Endothelial cell of umbilical vein (primary cell): ENCODE results near the gene RYR2. TPM values are rescaled to one million over a fixed set of nuclear protein-coding genes. Genes with fewer than 3 reads are reported as not detected.

Experiments
- BruUV-seq: library from RNA; stranded (reverse); fragments of 400-500 nt; replicated peaks from 2 replicates; lab custom pipeline; 2021; lab: Mats Ljungman, UMichigan
- CTCF ChIA-PET: fragments of 300-600, 350-600 bp; sonication (Branson Sonifier 250); formaldehyde crosslinking; loops from one replicate; lab custom pipeline; 2021; ENCODE audit warnings: antibody characterized with exemption, inconsistent platforms; lab: Charles Lee
- POLR2A ChIA-PET: fragments of 300-600, 350-600 bp; sonication (Branson Sonifier 250); formaldehyde crosslinking; loops from one replicate; lab custom pipeline; 2021; ENCODE audit warnings: antibody characterized with exemption, inconsistent platforms; lab: Charles Lee
- DNase-seq: peaks from one replicate; pipeline ENCODE4 v3.0.0-alpha.2; 2011; ENCODE audit warnings: low read depth, low spot score
- FAIRE-seq: peaks from 2 replicates; lab custom pipeline; 2011; peaks lifted over from hg19 to GRCh38; lab: Jason Lieb, UNC
- H2AFZ ChIP-seq: 2 replicates; pipeline ENCODE4 v1.6.0; 2012; ENCODE audit warnings: low read depth, low read length, control low read depth, inconsistent platforms
- H3K27ac ChIP-seq: 2 replicates; pipeline ENCODE4 v1.5.1; 2011; ENCODE audit warnings: low read depth, mild to moderate bottlenecking, control low read depth, low read length, moderate library complexity; ENCODE audit not compliant: insufficient read depth
- H3K27me3 ChIP-seq, 2 experiments: 2 replicates each; pipeline versions ENCODE4 v1.6.0 to v1.6.1; 2011; ENCODE audit warnings: low read length in 2 of 2, mixed read lengths in 1 of 2; ENCODE audit not compliant: control insufficient read depth in 2 of 2, insufficient read depth in 2 of 2
- H3K36me3 ChIP-seq, 2 experiments: 2 replicates in 1 of 2; 3 replicates in 1 of 2; pipeline ENCODE4 v1.5.1; 2011; ENCODE audit warnings: low read length in 2 of 2, mild to moderate bottlenecking in 1 of 2, moderate library complexity in 1 of 2; ENCODE audit not compliant: control insufficient read depth in 2 of 2, insufficient read depth in 2 of 2; ENCODE audit errors: extremely low read depth in 1 of 2
- H3K4me1 ChIP-seq: 3 replicates; pipeline ENCODE4 v1.5.1; 2011; ENCODE audit warnings: mild to moderate bottlenecking, low read length; ENCODE audit not compliant: control insufficient read depth, insufficient read depth; ENCODE audit errors: extremely low read depth
- H3K4me2 ChIP-seq: 2 replicates; pipeline ENCODE4 v1.6.1; 2011; ENCODE audit warnings: low read length, control low read depth, mixed read lengths; ENCODE audit not compliant: insufficient read depth
- H3K4me3 ChIP-seq, 3 experiments: fragments of 200-600 bp in 1 of 3; sonication (generic), shearing (Covaris generic) in 1 of 3; replicated peaks in 1 of 3; 2 replicates each; pipeline ENCODE4 v1.5.1; 2011 to 2016; ENCODE audit warnings: control low read depth in 3 of 3, low read length in 3 of 3, mild to moderate bottlenecking in 2 of 3, inconsistent platforms in 1 of 3, low read depth in 1 of 3, moderate library complexity in 1 of 3; ENCODE audit not compliant: insufficient read depth in 1 of 3
- H3K79me2 ChIP-seq: 2 replicates; pipeline ENCODE4 v1.6.0; 2012; ENCODE audit warnings: low read length, inconsistent platforms; ENCODE audit not compliant: control insufficient read depth, insufficient read depth
- H3K9ac ChIP-seq: replicated peaks from 2 replicates; pipeline ENCODE3; 2011; ENCODE audit warnings: low read length, control low read depth; ENCODE audit not compliant: insufficient read depth; ENCODE audit errors: extremely low read depth
- H3K9me1 ChIP-seq: replicated peaks from 3 replicates; pipeline ENCODE4 v1.6.0; 2011; ENCODE audit warnings: mild to moderate bottlenecking, low read length; ENCODE audit not compliant: control insufficient read depth, insufficient read depth; ENCODE audit errors: extremely low read depth
- H3K9me3 ChIP-seq: replicated peaks from 2 replicates; pipeline ENCODE4 v1.5.1; 2012; ENCODE audit warnings: low read length, inconsistent platforms; ENCODE audit not compliant: control insufficient read depth, insufficient read depth
- H4K20me1 ChIP-seq: replicated peaks from 2 replicates; pipeline ENCODE3; 2011; ENCODE audit warnings: mild to moderate bottlenecking, low read length; ENCODE audit not compliant: control insufficient read depth, insufficient read depth; ENCODE audit errors: extremely low read depth
- EZH2 ChIP-seq: IDR thresholded peaks from 2 replicates; pipeline ENCODE4 v1.6.1; 2012; ENCODE audit warnings: borderline replicate concordance, low read depth, mild to moderate bottlenecking, moderate library complexity, low read length, inconsistent platforms; ENCODE audit not compliant: severe bottlenecking
- FOS ChIP-seq: IDR thresholded peaks from 2 replicates; pipeline ENCODE4 v1.6.1; 2011; ENCODE audit warnings: mild to moderate bottlenecking, low read length, moderate library complexity, borderline replicate concordance; ENCODE audit not compliant: insufficient read depth
- GATA2 ChIP-seq: IDR thresholded peaks from 2 replicates; pipeline ENCODE4 v1.7.0; 2011; ENCODE audit warnings: low read depth, mild to moderate bottlenecking, moderate library complexity, mixed read lengths, low read length; ENCODE audit not compliant: insufficient read length, insufficient read depth
- JUN ChIP-seq: IDR thresholded peaks from 2 replicates; pipeline ENCODE4 v1.6.1; 2011; ENCODE audit warnings: borderline replicate concordance, low read depth; ENCODE audit not compliant: insufficient read length, insufficient read depth
- MYC ChIP-seq: IDR thresholded peaks from one replicate; pipeline ENCODE4 v1.6.1; 2011; ENCODE audit warnings: mild to moderate bottlenecking, low read depth, low read length
- POLR2A ChIP-seq: IDR thresholded peaks from 2 replicates; pipeline ENCODE4 v1.6.1; 2012; ENCODE audit warnings: low read depth, mild to moderate bottlenecking, control low read depth, low read length
- POLR2AphosphoS5 ChIP-seq: IDR thresholded peaks from 2 replicates; pipeline ENCODE4 v1.6.1; 2012; ENCODE audit warnings: low read depth, mild to moderate bottlenecking, control low read depth, low read length, moderate library complexity; ENCODE audit not compliant: insufficient read depth
- dilution Hi-C: fragments of 300-500 bp; cut with MboI; formaldehyde crosslinking; loops from one replicate; pipeline ENCODE4 v1.15.0; 2019; ENCODE audit warnings: low sequenced_read_pairs; ENCODE audit not compliant: extremely low pct_ligation_motif_present
- intact Hi-C: fragments of 100-400 bp; cut with micrococcal nuclease; formaldehyde crosslinking; loops from one replicate; pipeline ENCODE4 v1.10.0; 2022
- polyA plus RNA-seq, 4 experiments: library from polyadenylated mRNA; depleted of rRNA in 3 of 4; stranded (reverse) in 3 of 4; unstranded in 1 of 4; fragments of >200 nt; gene quantifications; 2 replicates each; pipeline versions ENCODE4 v1.2.1 to v1.2.3, GENCODE V29; 2011 to 2012; ENCODE audit warnings: missing spikeins in 1 of 4
- total RNA-seq: library from RNA; stranded (reverse); gene quantifications from 2 replicates; pipeline ENCODE4 v1.2.3, GENCODE V29; 2021
- TF ChIP-seq, protein P1 (sequence below): IDR thresholded peaks from 2 replicates; pipeline ENCODE4 v1.6.1; 2011; ENCODE audit not compliant: insufficient read depth, insufficient read length
- TF ChIP-seq, protein P2 (sequence below), 2 donors: IDR thresholded peaks; 1 replicate in 1 of 2; 2 replicates in 1 of 2; pipeline ENCODE4 v1.5.1; 2011; ENCODE audit warnings: low read length in 2 of 2, mild to moderate bottlenecking in 2 of 2, moderate library complexity in 2 of 2, control low read depth in 1 of 2, inconsistent platforms in 1 of 2, low read depth in 1 of 2; ENCODE audit not compliant: insufficient read depth in 1 of 2; ENCODE audit errors: extremely low read depth in 1 of 2

RYR2 gene
- total and polyA plus RNA-seq, 2 donors (not counting 3 experiments of a cell fraction or from before 2014, with no cell fraction given) = not detected

DNA sequence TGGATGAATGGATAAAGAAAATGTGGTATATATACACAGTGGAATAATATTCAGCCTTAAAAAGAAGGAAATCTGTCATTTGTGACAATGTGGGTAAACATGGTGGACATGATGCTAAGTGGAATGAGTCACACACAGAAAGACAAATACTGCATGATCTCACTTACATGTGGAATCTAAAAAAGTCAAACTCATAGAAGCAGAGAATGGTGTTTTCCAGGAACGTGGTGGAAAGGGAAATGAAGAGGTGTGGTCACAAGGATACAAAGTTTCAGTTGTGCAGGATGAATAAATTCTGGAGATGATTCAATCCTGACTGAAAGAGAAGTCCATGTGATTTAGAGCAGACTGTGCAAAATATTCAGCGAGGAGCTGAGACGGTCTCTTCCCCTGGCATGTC, 56.6 kb downstream of the RYR2 start:
- no peaks in the 10 kb centered on the region for H3K36me3 ChIP-seq
- CTCF ChIA-PET = no interaction called here
- no peak overlapping the region for H3K9ac ChIP-seq
- H4K20me1 ChIP-seq = no peaks in the 10 kb centered on the region
- H3K79me2 ChIP-seq = no peaks in the 10 kb centered on the region
- H3K4me2 ChIP-seq = no peak overlapping the region
- no peak for FAIRE-seq
- dilution Hi-C loops = no loop called here
- TF ChIP-seq EZH2 = no peak
- TF ChIP-seq, protein P1, sequence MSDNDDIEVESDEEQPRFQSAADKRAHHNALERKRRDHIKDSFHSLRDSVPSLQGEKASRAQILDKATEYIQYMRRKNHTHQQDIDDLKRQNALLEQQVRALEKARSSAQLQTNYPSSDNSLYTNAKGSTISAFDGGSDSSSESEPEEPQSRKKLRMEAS = no peak
- TF ChIP-seq, protein P2, sequence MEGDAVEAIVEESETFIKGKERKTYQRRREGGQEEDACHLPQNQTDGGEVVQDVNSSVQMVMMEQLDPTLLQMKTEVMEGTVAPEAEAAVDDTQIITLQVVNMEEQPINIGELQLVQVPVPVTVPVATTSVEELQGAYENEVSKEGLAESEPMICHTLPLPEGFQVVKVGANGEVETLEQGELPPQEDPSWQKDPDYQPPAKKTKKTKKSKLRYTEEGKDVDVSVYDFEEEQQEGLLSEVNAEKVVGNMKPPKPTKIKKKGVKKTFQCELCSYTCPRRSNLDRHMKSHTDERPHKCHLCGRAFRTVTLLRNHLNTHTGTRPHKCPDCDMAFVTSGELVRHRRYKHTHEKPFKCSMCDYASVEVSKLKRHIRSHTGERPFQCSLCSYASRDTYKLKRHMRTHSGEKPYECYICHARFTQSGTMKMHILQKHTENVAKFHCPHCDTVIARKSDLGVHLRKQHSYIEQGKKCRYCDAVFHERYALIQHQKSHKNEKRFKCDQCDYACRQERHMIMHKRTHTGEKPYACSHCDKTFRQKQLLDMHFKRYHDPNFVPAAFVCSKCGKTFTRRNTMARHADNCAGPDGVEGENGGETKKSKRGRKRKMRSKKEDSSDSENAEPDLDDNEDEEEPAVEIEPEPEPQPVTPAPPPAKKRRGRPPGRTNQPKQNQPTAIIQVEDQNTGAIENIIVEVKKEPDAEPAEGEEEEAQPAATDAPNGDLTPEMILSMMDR (IDR thresholded peaks at IDR 0.05; ENCODE audit: extremely low read depth in 1 of 2, insufficient read depth in 1 of 2, low read depth in 1 of 2, low read length in 2 of 2) = no peak
- no peak for TF ChIP-seq FOS
- TF ChIP-seq POLR2A = no peak
- TF ChIP-seq MYC = no peak
- no peak for TF ChIP-seq POLR2AphosphoS5
- no peak for TF ChIP-seq GATA2
- TF ChIP-seq JUN = no peak
- H3K9me3 ChIP-seq = peaks cover 2% of the 10 kb centered on the region
- no peak overlapping the region for H2AFZ ChIP-seq
- intact Hi-C loops = no loop called here
- no peaks in the 10 kb centered on the region for H3K27me3 ChIP-seq
- no peaks in the 10 kb centered on the region for H3K9me1 ChIP-seq
- DNase-seq = no peak
- H3K4me3 ChIP-seq = no peak overlapping the region
- H3K4me1 ChIP-seq = no peaks in the 10 kb centered on the region
- POLR2A ChIA-PET = no interaction called here
- no peak overlapping the region for H3K27ac ChIP-seq
- no TSS peak for BruUV-seq
